GM15510 (cell line): ENCODE results near the gene GNPTG.
A peak's percentile ranks its signal among the peaks of the same experiment; 100 is the strongest.

Experiments used
- POLR2A ChIP-seq: IDR thresholded peaks from 3 replicates; pipeline ENCODE4 v1.6.1; 2011; ENCODE audit warnings: borderline replicate concordance; ENCODE audit not compliant: insufficient read length; ENCODE audit errors: extremely low read depth

The GNPTG gene

GRCh38 chr16:1378804-1379303 is 27.1 kb downstream of the GNPTG start:
- TF ChIP-seq POLR2A = no peak

GRCh38 chr16:1379304-1380076 is 27.8 kb downstream of the GNPTG start:
- TF ChIP-seq POLR2A = peak; percentile 77

DNA sequence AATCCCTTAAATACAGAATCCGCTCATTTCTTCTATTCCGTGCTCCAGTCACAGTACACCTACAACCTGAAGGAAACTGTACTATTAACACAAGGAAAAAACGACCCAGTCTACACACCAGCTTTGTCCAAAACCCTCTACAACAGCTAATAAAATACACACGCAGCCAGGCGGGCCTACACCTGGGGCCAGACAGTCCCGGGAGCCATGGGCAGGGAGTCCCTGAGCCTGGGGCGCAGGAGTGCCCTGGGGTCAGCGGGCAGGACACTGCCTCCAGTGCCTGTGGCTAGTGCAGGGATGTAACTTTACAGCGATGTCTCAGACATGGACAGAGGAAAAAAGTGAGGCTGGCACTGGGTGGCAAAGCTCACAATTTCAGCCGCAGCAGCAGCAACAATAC is 28.5 kb downstream of the GNPTG start:
- TF ChIP-seq POLR2A = no peak

DNA sequence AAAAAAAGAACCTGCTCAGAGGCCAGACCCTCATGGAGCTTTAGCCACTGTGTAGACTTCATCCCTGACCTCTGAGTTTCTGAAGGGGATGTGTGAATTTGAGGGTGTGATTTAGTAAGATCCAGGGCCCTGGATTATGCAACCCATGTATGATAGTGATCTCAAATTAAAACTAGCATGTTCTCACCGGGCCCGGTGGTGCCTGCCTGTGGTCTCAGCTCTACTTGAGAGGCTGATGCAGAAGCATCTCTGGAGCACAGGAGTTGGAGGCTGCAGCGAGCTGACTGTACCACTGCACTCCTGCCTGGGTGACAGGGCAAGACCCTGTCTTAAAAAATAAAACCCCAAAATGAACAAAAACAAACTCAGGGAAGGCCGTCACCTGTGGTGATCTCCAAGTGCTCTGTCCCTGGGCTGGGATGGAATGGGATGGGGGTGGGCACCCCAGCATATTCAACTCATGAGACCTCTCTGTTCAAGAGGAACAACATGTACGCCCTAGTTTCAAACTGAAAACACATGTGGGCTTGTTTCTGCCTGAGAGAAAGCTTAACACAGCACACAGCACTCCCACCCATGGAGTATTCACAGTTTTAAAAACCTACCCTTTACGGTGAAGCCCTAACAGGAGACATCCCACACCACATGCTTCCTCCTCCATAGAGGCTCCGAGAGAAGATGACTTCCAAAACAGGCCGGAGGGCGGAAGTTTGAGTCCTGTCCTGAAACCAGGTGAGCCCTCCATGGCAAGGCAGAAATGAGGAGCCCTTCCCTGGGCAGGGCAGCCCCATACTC is 30.1 kb downstream of the GNPTG start:
- no peak for TF ChIP-seq POLR2A

DNA sequence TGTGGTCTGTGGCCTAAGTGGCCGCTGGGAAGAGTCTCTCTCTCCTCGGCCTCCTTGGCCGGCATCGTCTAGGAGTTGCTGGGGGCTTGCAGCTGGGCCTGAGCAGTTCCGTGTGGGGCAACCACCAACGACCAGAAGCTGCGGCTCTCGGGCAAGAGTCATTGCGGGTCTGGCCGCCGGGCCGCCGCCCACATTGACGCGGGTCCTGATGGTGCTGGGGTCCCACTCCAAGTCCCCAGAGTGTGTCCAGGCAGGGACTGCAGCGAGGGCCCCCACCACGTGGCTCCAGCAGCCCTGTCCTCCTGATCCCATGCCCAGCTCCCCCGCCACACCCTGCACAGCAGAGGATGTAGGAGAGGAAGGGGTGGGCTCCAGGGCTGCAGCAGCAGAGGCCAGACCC is 31.8 kb downstream of the GNPTG start:
- no peak for TF ChIP-seq POLR2A

DNA sequence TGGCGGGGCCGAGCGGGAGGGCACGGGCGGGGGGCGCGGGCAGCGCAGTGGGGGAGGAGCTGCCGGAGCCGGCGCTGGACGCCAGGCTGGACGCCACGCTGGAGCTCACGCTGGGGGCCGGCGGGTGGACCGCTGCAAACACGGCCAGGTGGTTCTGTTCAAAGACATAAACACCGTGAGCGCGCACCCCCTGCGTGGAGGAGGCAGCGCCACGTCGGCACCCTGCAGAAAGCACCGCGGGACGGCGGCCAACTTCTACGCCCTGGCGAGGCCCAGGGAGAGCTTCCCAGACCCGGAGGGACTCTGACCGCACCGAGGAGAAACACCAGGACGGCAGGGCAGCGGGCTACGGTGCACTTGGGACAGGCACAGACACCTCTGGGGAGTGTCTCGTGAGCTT is 33.5 kb downstream of the GNPTG start:
- no peak for TF ChIP-seq POLR2A

DNA sequence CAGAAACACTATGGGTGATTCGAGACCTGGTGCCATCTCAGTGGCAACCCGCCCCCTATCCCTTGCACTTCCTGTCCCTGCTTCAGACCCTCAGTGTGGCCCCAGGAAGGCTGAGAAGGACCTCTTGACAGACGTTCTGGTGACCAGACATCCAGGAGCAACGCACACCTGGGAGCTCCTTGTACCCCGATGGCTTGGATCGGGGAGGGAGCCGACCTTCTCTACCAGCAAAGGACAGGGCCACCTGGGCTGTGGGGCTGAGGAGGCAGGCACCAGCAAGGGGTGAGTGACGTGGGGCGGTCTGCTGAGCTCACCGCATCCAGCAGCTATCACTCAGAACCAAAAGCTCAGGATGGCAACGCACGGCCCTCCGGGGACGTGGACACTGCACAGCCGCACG is 35.6 kb downstream of the GNPTG start:
- TF ChIP-seq POLR2A = no peak

- TF ChIP-seq POLR2A = no peak
Measured at GRCh38 chr16:1389762-1390161, 38.0 kb downstream of the GNPTG start.

DNA sequence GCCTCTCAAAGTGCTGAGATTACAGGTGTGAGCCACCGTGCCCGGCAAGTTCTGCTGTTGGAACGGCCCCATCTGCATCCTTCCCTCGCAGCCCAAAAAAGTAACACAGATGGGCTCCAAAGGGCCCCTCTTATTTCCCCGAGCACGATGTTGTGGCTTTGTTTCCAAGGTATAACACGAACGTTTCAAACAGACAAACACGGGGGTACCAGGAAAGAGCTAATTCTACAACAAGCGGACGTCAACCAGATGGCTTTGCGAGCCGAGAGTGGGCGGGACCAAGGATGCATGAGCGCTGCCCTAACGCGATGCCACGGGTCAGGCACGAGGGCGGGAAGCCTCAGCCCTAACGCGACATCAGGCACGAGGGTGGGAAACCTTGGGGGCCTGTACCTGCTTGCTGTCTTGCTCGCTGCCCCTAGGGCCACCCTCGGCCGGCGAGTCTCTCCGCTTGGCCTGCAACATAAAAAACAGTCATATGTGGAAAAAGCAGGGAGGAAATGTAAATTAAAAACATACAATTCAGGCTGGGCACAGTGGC is 38.6 kb downstream of the GNPTG start:
- TF ChIP-seq POLR2A = no peak

- no peak for TF ChIP-seq POLR2A
Measured at GRCh38 chr16:1392826-1393225, 41.1 kb downstream of the GNPTG start.

DNA sequence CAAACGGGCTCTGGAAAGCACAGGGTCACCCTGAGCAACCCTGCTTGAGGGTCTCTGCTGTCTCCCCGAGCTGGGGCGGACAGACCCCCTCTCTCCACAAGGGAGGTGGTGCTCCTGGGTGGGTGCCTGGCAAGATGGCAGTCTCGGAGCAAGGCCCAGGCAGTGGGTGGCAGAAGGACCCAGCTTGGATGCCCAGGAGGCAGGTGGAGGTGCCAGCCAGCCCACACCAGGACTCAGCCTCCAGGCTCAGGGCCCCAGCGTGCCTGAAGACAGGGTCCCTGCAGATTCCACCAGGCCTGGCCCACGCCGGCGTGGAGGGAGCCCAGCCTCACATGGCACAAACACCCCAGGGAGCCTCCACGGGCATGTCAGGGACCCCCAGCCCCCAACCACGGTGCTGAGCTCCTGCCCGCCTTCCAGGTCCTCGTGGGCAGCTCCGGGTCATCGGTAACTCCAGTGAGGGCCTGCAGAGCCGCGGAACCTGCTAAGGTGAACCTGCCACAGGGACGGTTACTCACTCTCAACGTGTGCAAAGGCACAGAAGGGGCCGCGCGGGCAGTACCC is 42.0 kb downstream of the GNPTG start:
- no peak for TF ChIP-seq POLR2A

GRCh38 chr16:1394367-1394951 is 42.7 kb downstream of the GNPTG start:
- no peak for TF ChIP-seq POLR2A

GRCh38 chr16:1395444-1396031 is 43.8 kb downstream of the GNPTG start:
- no peak for TF ChIP-seq POLR2A

- TF ChIP-seq POLR2A = no peak
Measured at GRCh38 chr16:1397779-1398178, 46.0 kb downstream of the GNPTG start.
